Right kidney (tissue), 1 donor: ENCODE data around the gene GSTT2.

Source experiments
- DNase-seq: peaks from one replicate; pipeline ENCODE4 v3.0.0-alpha.2; 2016

The GSTT2 gene

DNA sequence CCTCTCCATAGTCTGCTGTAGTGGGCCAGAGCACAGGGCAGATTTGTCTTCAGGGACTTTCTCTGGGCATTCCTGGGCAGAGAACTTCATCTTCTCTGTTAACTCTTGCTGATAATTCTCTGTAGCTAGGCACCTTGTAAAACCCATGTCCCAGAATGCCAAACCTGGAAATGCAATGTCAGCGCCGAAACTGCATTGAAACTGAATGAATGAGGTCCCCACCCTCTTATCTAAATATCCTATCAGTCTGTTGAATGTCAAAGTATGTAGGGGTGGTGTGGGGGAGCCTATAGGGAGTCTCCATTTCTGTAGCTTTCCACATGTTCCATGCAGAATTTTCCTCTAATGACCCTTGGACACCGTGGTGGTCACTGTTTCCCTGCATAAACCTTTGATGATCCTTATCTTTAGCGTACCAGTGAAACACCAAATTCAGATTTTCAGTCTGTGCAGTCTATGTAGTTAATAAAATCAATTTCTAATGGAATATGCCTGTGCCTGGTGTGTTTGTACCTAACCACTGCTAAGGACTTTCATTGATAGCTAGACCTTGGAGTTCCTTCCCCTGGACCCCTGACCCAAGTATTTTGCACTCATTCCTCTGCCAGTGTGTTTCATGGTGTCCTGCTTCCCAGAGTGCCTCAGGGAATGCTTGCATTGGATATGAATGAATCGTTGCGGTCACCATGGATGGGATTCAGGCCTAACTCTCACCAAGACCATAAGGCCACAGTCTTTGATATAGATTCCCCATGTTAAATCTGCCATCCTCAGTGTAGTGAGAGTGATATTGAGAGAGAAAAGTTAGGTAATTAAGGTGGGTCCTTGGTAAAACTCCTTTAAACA lies 28.7 kb downstream of the GSTT2 start:
- no peak for DNase-seq

- no peak for DNase-seq
Observed at GRCh38 chr22:24009227-24010017, 29.5 kb downstream of the GSTT2 start.

DNA sequence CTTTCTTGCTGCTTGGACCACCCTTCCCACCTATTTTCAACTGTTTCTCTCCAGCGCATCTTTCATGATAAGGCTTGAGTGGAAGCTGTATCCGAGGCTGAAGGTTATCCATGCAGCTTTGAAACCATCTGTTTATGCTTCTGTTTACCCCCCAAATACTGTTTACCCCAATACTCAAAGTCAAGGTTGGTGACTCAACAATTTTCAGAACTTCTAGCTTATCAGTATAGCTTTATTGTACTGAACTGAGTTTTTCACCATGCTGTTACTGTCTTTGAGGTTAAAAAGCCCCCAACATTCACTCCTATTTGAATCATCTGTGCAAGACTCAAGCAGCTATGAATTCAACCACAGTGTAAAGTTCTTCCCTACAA lies 30.1 kb downstream of the GSTT2 start:
- no peak for DNase-seq

DNA sequence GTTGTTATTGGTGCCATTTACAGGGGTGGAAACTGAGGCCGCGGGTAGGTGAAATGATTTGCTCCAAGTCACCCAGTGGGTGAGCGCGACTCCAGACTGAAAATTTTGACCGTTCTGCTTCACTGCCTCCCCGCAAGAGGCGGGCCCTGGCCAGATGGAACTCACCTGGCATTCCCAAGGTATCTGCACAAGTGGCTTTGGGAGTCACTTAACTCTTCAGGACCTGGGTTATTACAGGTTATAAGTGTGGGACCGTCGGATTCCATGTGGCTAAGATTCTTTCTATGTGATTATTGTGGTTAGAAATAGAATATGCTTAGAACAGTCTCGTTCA lies 31.8 kb downstream of the GSTT2 start:
- DNase-seq: no peak

DNA sequence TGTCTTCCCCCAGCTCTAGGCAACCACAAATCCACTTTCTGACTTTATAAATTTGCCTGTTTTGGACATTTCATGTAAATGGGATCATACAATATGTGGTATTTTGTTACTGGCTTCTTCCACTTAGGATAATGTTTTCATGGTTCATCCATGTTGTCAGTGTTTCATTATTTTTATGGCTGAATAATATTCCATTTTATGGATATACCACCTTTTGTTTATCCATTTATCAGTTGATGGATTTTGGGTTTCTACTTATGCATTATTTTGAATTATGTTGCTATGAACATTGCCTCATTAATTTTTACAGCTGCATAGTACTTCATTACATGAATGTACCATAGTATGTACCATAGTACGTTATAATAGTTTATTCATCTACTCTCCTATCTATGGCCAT lies 36.2 kb downstream of the GSTT2 start:
- DNase-seq: no peak

- no peak for DNase-seq
Observed at GRCh38 chr22:24021304-24021703, 41.4 kb downstream of the GSTT2 start.

DNA sequence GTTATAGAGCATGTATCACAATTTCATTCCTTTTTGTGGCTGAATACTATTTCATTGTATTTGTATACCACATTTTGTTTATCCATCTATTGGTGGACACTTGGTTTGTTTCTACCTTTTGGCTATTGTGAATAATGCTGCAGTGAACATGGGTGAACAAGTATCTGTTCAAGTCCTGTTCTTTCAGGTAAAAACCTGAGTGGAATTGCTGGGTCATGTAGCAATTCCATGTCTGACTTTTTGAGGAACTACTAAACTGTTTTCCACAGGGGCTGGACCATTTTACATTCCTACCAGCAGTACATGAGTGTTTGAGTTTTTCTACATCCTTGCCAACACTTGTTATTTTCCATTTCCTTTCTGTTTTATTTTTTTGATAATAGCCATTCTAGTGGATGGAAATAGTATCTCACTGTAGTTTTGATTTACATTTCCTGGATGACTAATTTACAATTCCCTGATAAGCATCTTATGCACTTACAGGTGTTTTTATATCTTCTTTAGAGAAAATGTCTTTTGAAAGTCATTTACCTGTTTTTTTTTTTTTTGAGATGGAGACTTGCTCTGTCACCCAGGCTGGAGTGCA lies 43.4 kb downstream of the GSTT2 start:
- DNase-seq: no peak

- no peak for DNase-seq
Observed at GRCh38 chr22:24024354-24024753, 44.4 kb downstream of the GSTT2 start.

GRCh38 chr22:24025475-24025874 lies 45.5 kb downstream of the GSTT2 start:
- no peak for DNase-seq

- no peak for DNase-seq
Observed at GRCh38 chr22:24026056-24026455, 46.1 kb downstream of the GSTT2 start.

- no peak for DNase-seq
Observed at GRCh38 chr22:24026733-24027132, 46.8 kb downstream of the GSTT2 start.

DNA sequence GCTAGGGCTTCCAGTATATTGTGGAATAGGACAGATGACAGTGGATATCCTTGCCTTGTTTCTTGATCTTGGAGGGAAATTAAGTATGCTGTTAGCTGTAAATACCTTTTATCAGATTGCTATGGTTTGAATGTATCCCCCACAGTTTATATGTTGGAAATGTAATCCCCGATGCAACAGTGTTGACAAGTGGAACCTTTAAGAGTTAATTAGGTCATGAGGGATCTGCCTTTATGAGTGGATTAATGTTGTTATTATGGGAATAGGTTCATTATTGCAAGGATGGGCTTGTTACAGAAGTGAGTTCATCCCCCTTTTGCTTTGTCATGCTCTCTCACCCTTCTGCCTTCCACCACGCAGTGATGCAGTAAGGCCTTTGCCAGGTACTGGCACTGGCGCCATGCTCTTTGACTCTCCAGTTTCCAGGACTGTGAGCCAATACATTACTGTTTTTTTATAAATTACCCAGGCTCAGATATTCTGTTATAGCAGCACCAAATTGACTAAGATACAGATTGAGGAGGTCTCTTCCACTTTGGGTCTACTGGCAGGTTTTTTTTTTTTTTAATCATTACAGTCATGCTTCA lies 47.5 kb downstream of the GSTT2 start:
- no peak for DNase-seq

- DNase-seq: no peak
Observed at GRCh38 chr22:24027991-24028390, 48.1 kb downstream of the GSTT2 start.

GRCh38 chr22:24028533-24028932 lies 48.6 kb downstream of the GSTT2 start:
- no peak for DNase-seq

DNA sequence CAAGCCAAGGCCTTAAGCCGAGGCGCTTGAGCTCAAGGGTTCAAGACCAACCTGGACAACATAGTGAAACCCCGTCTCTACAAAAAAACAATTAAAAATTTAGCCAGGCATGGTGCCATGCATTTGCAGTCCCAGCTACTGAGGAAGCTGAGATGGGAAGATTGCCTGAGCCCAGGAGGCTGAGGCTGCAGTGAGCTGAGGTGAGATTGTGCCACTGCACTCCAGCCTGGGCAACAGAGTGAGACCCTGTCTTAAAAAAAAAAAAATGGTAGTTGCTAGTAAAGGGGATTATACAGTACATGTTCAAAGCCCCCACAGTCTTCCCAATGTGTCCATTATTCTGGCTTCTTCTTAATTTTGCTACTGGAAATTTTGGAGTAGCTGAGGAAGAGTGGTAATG lies 49.4 kb downstream of the GSTT2 start:
- no peak for DNase-seq

- no peak for DNase-seq
Observed at GRCh38 chr22:24030186-24030702, 50.3 kb downstream of the GSTT2 start.
